Frontal cortex (tissue), 4 donors: ENCODE results near the gene TRIM45. TPM values are rescaled to one million over a fixed set of nuclear protein-coding genes. Genes with fewer than 3 reads are reported as not detected.
"Not testable (repeated sequence)": the region's sequence is repeated elsewhere in the genome, so short reads cannot be mapped to it uniquely, and the experiment has no call there.

Experiments
- DNase-seq, 2 donors: peaks; one replicate each; pipeline ENCODE4 v3.0.0; 2012; ENCODE audit warnings: low spot score in 2 of 2
- FAIRE-seq: peaks from 2 replicates; lab custom pipeline; 2012; peaks lifted over from hg19 to GRCh38; lab: Jason Lieb, UNC
- total RNA-seq: library from RNA; depleted of rRNA; stranded (reverse); fragments of >200 nt; gene quantifications from one replicate; pipeline ENCODE4 v1.2.3, GENCODE V29; 2014
- donor health status: control.
- donor health status: control.
- donor health status: control.

Gene TRIM45
- total RNA-seq: 3.7 TPM

GRCh38 chr1:117121589-117122329 is at the start of gene TRIM45:
TSS of gene TRIM45 (minus strand) at chr1:117121749. CDS start at chr1:117121201, 548 bp downstream.
- FAIRE-seq: no peak

GRCh38 chr1:117169871-117170596 is 48.5 kb upstream of the TRIM45 start:
- no peak for FAIRE-seq
- no peak for DNase-seq

More at GRCh38 chr1:117121589-117122329, at the start of gene TRIM45:
- peak; percentile 85 to 89 for DNase-seq

GRCh38 chr1:117167402-117167801 is 45.9 kb upstream of the TRIM45 start:
- DNase-seq (no peak), FAIRE-seq (no peak)

GRCh38 chr1:117166076-117166475 is 44.5 kb upstream of the TRIM45 start:
- no peak for FAIRE-seq
- no peak for DNase-seq

- DNase-seq (no peak), FAIRE-seq (no peak)
Measured at GRCh38 chr1:117164209-117164608, 42.7 kb upstream of the TRIM45 start.

GRCh38 chr1:117162816-117163215 is 41.3 kb upstream of the TRIM45 start:
- FAIRE-seq: no peak
- no peak for DNase-seq

- DNase-seq (no peak), FAIRE-seq (no peak)
Measured at GRCh38 chr1:117161887-117162286, 40.3 kb upstream of the TRIM45 start.

- not testable (repeated sequence) for FAIRE-seq, DNase-seq
Measured at GRCh38 chr1:117151305-117151704, 29.8 kb upstream of the TRIM45 start.

GRCh38 chr1:117150316-117150715 is 28.8 kb upstream of the TRIM45 start:
- FAIRE-seq (no peak), DNase-seq (no peak)

- DNase-seq (no peak), FAIRE-seq (no peak)
Measured at GRCh38 chr1:117147856-117148588, 26.5 kb upstream of the TRIM45 start.

GRCh38 chr1:117147341-117147831 is 25.8 kb upstream of the TRIM45 start:
- FAIRE-seq (no peak), DNase-seq (no peak)

GRCh38 chr1:117146575-117147340 is 25.2 kb upstream of the TRIM45 start:
- no peak for DNase-seq
- no peak for FAIRE-seq

- DNase-seq (no peak), FAIRE-seq (no peak)
Measured at GRCh38 chr1:117146072-117146471, 24.5 kb upstream of the TRIM45 start.

GRCh38 chr1:117143871-117144270 is 22.3 kb upstream of the TRIM45 start:
- FAIRE-seq (no peak), DNase-seq (no peak)

GRCh38 chr1:117143172-117143571 is 21.6 kb upstream of the TRIM45 start:
- FAIRE-seq: no peak

GRCh38 chr1:117142200-117142599 is 20.7 kb upstream of the TRIM45 start:
- DNase-seq: no peak

More at GRCh38 chr1:117143172-117143571, 21.6 kb upstream of the TRIM45 start:
- DNase-seq: no peak

GRCh38 chr1:117138561-117138960 is 17.0 kb upstream of the TRIM45 start:
- DNase-seq (no peak), FAIRE-seq (no peak)

More at GRCh38 chr1:117142200-117142599, 20.7 kb upstream of the TRIM45 start:
- FAIRE-seq: no peak

GRCh38 chr1:117138106-117138505 is 16.6 kb upstream of the TRIM45 start:
- FAIRE-seq: no peak
- no peak for DNase-seq

GRCh38 chr1:117137281-117137855 is 15.8 kb upstream of the TRIM45 start:
- no peak for FAIRE-seq
- no peak for DNase-seq
